ENCODE measurements around the gene GPR61.

Gene GPR61

GRCh38 chr1:109539676-109540075 is at the start of gene GPR61:
Gene GPR61 (plus strand): TSS chr1:109539872. CDS start chr1:109543023, 3,151 bp downstream.
- DNase-seq, result no peak

GRCh38 chr1:109490029-109490933 is 49.4 kb upstream of the GPR61 start:
- peak; percentile 69 to 70 for DNase-seq

DNA sequence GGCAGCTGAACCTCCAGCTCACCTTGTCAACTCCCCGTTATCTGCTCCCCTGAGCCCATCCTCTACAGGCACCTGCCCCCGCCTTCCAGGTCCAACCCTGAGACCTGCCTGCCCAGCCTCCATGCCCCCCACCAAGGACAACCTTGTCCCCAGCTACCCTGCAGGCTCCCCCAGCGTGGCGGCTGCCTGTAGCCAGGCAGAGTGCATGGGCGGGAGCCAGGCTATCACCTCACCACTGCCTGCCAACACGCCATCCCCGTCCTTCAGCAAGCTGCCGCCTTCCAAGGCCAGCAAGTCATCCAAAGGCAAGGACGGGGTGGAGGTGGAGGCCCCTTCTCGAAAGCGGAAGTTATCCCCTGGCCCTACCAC is 48.8 kb upstream of the GPR61 start:
- DNase-seq, result no peak

GRCh38 chr1:109491372-109491771 is 48.3 kb upstream of the GPR61 start:
- no peak for DNase-seq

- no peak for DNase-seq
Measured at GRCh38 chr1:109492779-109493178, 46.9 kb upstream of the GPR61 start.

DNA sequence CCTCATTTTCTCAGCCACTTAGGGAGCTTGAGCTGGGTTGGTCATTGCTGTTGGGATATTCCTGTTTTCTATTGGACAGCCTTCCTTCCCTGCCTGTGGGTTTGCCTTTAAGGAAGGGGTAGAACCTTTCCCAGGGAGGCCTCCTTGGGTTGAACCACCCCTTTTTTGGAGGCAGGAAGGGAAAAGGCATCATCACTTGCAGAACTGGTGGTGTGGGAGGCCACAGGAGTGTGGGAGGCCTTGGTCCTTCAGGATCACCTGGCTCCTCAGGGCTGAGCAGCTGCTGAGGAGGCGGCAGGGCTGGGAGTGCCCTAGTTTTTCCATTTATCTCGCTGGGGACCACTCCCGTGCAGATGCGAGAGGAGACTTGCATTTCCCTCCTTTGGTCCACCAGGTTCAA is 46.4 kb upstream of the GPR61 start:
- no peak for DNase-seq

- DNase-seq, result peak; percentile 85 to 89
Measured at GRCh38 chr1:109493805-109494539, 45.7 kb upstream of the GPR61 start, which contains the start of gene CYB561D1. Gene CYB561D1 (plus strand): TSS chr1:109494094. CDS start chr1:109494140, 46 bp downstream.

- no peak for DNase-seq
Measured at GRCh38 chr1:109495738-109496137, 43.9 kb upstream of the GPR61 start.

GRCh38 chr1:109497449-109498160 is 42.1 kb upstream of the GPR61 start:
- no peak for DNase-seq

- DNase-seq, result peak; percentile 40 to 64
Measured at GRCh38 chr1:109498161-109498801, 41.4 kb upstream of the GPR61 start.

GRCh38 chr1:109499081-109499480 is 40.6 kb upstream of the GPR61 start:
- no peak for DNase-seq

DNA sequence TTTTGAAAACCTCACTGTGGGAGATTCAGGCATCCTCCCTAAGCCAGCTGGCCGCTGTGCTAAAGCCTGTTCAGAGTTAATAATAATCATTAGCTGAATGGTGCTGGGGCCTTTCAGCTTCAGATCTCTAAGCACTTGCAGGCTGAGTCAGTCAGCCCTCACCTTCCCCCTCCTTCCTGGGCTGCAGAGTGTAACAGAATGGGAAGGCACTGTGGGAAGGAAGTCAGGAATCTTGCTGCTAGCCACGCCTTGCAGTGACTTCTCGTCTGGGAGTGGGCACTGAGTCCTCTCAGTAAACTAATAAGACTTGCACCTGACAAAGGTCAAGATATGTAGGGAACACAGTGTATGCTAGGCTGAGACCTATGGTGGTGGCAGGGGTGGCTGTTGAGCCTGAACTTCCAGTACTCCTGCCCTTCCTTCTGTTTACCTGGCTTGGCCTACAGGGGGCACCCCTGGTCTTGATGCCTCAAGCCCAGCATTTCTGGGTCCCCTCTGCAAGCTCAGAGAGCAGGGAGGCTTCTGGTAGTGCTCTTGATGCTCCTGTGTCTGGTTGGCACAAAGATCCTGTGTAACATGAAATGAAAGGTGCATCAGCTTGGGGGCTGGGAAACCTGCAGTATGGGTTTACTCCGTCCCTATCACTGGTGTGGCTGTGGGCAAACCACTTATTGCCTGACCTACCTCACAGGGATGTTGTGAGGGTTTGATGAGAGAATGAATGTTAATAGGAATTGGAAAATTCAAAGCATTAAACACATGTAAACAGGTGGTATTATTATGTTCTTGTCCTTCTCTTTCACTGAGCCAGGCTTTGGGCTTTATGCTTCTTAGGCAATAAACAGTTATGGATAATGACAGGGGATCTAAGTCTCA is 39.8 kb upstream of the GPR61 start:
- DNase-seq, result peak; percentile 46 to 51

GRCh38 chr1:109500941-109501381 is 38.7 kb upstream of the GPR61 start:
- no peak for DNase-seq

DNA sequence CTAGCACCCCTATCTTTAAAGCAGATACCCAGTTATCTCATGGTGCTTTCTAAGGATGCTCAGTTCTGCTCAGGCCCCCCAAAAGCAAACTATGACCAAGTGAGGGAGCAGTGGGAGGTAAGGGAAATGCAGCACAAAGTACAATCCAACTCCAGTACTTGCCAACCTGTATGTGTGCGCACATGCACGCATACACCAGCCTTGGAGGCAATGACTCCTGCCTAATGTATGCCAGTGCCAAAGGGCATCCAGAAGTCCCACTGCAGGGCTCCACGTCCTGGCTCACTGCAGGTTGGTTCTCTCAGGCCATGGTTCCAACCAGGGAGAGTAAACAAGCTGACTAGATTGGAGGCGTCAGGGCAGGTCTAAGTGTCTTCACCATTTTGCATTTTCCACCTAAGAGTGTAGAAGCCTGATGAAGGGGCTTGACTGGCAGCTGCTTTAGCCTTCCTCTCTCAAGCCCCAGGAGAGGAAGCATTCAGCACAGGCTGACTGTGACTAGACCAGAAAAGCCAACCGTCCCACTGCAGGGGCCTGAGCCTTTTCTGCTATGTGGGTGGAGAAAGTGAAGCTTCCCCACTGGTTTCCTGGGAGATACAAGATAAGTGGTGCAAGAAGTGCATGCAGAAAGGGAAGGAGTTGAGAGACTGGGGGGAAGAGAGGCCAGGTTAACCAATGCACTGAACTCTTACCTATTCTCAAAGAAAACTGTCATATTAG is 37.9 kb upstream of the GPR61 start:
- no peak for DNase-seq

- DNase-seq, result peak in 1 of 2 experiments; percentile 54
Measured at GRCh38 chr1:109502364-109502851, 37.3 kb upstream of the GPR61 start.

- DNase-seq, result no peak
Measured at GRCh38 chr1:109503935-109504334, 35.7 kb upstream of the GPR61 start.

GRCh38 chr1:109504974-109505373 is 34.7 kb upstream of the GPR61 start:
- DNase-seq, result no peak

GRCh38 chr1:109508001-109508872 is 31.4 kb upstream of the GPR61 start:
- no peak for DNase-seq

GRCh38 chr1:109508873-109509175 is 30.8 kb upstream of the GPR61 start:
- DNase-seq, result no peak
